IPS DF 19.7 (cell line): ENCODE results near the gene ARIH1.
A peak's percentile ranks its signal among the peaks of the same experiment; 100 is the strongest.
"Not testable (repeated sequence)": the region's sequence is repeated elsewhere in the genome, so short reads cannot be mapped to it uniquely, and the experiment has no call there.

Experiments
- DNase-seq: peaks from one replicate; pipeline ENCODE4 v3.0.0-alpha.2; 2013; ENCODE audit warnings: low read depth, low spot score

Gene ARIH1, protein sequence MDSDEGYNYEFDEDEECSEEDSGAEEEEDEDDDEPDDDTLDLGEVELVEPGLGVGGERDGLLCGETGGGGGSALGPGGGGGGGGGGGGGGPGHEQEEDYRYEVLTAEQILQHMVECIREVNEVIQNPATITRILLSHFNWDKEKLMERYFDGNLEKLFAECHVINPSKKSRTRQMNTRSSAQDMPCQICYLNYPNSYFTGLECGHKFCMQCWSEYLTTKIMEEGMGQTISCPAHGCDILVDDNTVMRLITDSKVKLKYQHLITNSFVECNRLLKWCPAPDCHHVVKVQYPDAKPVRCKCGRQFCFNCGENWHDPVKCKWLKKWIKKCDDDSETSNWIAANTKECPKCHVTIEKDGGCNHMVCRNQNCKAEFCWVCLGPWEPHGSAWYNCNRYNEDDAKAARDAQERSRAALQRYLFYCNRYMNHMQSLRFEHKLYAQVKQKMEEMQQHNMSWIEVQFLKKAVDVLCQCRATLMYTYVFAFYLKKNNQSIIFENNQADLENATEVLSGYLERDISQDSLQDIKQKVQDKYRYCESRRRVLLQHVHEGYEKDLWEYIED

DNA sequence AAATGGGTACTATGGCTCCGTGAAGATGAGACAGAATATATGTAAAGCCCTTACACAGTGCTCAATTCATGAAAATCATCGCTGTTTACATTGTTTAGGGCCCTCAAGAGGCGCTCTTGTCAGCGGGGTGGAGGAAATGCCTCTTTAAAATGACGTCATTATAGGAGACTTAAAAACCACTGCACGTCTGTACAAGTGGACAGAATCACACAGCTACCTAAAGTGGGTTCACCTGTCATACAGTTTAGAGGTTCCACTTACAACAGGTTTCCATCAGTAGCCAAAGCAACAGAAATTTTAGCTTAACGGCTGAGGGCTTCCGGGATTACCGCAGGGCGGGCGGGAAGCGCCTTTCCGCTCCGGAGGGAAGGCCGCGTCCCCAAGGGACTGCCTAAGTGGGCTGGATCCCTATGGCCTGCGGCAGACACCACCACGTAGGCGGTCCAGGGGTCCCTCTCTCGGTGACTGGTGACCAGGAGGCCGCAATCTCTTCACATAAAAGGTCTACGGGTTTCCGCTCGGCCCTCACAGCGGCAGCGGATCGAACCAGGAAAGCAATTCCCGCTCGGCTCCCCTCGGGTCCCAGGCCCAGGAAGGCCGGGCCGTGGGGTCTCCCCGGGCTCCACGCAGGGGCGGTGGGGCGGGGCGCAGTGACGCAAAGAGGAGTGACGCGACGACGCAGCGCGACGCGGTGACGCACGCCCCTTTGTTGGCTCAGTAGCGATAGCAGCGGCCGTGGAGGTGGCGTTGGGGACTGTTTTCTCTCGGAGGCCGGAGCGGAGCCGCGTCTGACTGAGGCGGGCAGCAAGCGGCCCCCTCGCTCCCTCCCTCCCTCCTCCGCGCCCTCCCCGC, at the start of gene ARIH1:
ARIH1 (plus strand) TSS at position 717 of the 852 bp plus-strand sequence. CDS start 310 bp downstream, outside the sequence.
- peak; percentile 70 for DNase-seq

DNA sequence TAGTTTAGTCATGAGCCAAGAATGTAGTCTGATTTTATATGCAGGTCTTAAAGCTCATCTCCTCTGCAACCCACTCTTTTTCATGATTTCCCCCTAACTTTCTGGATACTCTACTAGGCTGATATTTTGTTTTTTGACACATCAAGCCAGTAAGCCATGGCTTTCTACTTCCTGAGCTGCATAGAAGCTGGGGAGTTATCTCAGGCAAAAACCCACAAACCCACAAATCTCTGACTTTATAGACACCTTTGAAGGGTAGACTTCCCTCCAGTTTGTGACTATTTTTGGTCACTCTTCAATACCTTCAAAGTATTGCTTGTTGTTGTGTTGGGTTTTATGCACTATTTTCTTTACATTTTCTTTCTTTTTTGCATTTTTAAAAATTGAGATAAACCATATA, 47.4 kb upstream of the ARIH1 start:
- DNase-seq = no peak

DNA sequence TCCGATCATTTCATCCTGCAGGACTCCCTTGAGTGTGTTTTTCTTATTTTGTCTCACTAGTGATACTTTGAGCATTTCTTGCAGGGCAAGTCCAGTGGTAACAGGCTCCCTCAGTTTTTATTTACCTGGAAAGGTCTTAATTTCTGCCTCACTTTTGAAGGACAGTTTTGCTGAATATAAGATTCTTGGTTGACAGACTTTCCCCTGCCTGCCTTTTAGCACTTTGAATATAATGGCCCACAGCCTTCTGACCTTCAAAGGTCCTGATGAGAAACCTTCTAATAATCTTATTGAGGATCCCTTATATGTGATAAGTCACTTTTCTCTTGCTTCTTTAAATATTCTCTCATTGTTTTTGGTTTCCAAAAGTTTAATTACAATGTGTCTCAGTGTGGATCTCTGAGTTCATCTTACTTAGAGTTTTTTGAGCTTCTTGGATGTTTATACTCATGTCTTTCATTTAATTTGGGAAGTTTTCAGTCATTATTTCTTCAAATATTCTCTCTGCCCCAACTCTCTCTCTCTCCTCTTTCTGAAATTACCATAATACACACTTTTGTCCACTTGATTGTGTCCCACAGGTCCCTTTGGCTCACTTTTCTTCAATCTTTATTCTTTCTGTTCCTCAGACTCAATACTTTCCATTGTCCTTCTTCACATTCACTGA, 36.3 kb upstream of the ARIH1 start:
- DNase-seq = no peak

DNA sequence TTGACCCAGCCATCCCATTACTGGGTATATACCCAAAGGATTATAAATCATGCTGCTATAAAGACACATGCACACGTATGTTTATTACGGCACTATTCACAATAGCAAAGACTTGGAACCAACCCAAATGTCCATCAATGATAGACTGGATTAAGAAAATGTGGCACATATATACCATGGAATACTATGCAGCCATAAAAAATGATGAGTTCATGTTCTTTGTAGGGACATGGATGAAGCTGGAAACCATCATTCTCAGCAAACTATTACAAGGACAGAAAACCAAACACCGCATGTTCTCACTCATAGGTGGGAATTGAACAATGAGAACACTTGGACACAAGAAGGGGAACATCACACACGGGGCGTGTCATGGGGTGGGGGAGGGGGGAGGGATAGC, 31.3 kb upstream of the ARIH1 start:
- not testable (repeated sequence) for DNase-seq

DNA sequence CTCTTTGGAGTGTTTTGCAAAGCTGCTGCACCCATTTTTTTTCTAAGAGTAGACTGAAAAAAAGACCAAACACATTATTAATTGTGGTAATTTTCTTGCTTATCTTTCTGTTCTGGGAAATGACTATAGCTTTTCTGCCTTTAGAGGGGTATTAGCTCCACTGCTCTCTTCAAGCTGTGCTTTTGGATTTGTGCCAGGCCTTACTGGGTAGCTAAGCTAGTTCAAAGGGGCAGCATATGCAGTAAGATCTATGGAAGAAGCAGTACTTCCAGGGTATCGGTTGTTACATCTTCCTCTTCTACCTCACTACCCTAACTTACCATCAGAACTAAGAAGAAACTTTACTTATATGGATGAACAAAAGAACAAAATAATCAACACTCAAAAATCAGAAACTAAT, 28.7 kb upstream of the ARIH1 start:
- DNase-seq = no peak

DNA sequence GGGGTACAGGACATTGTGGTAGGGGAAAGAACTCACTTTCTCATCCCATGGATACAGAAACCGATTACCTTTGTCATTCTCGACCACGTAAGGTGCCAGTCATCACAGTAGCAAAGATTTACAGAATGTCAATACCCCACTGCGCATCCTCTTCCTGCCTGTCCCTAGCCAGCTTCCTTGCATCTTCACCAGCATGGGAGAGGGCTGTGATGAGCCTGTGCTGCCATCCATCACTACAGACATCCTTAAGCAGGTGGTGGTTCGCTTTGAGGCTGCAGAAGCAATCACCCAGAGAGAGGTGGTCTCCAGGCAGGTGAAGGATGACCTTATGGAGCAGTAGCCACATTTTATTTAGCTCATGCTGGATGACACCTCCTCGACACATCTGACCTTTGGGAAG, 23.3 kb upstream of the ARIH1 start:
- DNase-seq = no peak

DNA sequence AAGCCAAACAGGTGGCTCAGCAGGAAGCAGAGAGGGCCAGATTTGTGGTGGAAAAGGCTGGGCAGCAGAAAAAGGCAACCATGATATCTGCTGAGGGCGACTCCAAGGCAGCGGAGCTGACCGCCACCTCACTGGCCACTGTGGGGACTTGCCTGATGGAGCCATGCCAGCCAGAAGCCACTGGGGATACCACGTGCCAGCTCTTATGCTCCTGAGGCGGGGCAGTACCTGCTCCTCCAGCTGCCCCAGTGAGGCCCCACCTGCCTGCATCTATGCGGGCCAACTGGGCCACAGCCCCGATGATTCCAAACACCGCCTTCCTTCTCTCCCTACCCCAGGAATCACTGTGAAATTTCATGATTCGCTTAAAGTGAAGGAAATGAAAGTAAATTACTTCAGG, 22.9 kb upstream of the ARIH1 start:
- no peak for DNase-seq

DNA sequence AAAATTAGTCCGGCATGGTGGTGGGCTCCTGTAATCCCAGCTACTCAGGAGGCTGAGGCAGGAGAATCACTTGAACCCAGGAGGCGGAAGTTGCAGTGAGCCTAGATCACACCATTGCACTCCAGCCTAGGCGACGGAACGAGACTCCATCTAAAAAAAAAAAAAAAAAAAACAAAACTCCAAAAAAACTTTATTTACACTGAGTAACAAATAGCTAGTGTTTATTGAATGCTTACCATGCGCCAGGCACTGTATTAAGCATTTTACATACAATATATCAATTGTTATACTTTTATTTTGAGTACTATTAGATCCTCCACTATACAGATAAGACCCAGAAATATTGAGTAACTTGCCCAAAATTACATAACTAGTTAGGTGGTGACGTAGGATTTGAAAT, 17.4 kb upstream of the ARIH1 start:
- DNase-seq = no peak

DNA sequence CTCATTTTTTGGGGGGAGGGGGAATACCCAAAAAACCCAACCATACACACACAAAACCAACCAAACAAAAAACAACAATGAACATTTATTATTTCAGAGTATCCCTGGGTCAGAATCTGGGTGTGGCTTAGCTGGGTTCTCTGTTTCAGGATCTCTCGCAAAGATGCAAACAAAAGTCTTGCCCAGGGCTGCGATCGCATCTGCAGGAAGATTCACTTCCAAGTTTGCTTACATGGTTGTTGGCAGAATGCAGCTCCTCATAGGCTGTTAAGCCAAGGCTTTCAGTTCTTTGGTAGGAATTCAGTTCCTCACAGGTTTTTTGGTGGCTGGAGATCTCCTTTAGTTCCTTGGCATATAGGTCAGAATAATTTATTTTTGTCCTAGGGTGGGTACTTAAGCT, 13.7 kb upstream of the ARIH1 start:
- no peak for DNase-seq

DNA sequence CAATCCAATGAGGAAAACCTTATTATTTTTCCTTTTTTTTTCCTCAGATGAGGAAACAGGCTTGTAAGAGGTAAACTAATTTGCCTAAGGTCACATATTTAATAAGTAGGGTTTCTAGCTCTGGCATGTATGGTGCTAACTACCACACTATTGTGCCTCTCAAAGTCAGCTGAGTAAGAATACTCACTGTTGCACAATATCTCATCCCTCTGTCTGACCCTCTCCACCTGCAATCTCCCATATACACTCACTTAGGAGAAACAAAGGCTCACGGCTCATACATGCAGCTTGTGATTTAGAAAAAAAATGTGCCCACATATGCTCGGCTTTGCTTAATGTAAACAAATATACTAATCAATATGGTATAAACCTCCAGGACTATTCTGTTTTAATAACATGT, 10.4 kb upstream of the ARIH1 start:
- no peak for DNase-seq

DNA sequence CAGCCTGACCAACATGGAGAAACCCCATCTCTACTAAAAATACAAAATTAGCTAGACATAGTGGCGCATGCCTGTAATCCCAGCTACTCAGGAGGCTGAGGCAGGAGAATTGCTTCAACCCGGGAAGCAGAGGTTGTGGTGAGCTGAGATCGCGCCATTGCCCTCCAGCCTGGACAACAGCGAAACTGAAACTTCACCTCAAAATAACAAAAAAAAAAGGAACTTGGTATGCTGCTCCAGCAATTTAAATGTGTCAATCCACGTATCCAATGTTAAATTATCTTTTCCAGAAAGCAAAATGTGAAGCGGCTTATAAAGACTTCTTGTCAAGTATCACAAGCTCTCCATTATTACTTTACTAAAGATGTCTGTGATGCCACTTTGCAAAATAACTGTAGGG, 9.9 kb upstream of the ARIH1 start:
- no peak for DNase-seq

DNA sequence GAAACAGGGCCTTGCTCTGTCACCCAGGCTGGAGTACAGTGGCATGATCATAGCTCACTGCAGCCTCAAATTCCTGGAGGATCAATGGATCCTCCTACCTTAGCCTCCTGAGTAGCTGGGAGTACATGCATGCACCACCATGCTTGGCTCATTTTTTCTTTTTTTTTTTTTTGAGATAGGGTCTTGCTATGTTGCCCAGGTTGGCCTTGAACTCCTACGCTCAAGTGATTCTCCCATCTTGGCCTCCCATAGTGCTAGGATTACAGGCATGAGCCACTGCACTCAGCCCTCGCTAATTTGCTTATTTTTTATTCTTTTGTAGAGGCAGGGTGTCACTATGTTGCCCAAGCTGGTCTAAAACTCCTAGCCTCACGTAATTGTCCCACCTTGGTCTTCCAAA, 6.0 kb upstream of the ARIH1 start:
- DNase-seq = no peak

DNA sequence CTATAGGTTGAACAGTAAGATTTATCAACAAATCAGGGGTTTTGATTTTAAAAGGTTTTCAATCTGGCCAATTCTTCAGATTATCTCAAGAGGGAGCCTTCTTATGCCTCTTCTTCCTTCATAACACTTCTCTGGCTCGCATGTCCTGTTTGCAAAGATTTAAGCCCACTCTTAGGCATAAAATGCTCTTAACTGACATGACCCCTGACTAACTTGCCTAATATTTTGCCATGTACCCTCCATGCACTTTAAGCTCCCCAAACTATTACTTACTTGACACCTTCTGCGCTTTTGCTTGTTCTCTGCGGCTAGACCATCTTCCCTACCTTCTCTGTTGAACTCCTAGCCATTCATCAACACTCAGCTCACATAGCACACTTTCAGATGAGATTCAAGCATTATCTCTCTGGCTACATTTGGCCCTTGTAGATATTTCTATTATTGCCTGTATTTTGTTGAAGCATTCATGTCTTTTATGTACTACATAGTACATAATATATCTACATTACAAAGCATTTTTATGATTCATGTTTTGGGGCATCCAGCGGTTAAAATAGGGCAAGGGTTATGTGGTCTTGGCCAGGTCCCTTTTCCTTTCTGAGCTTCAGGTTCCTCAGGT, 1.0 kb upstream of the ARIH1 start:
- no peak for DNase-seq

DNA sequence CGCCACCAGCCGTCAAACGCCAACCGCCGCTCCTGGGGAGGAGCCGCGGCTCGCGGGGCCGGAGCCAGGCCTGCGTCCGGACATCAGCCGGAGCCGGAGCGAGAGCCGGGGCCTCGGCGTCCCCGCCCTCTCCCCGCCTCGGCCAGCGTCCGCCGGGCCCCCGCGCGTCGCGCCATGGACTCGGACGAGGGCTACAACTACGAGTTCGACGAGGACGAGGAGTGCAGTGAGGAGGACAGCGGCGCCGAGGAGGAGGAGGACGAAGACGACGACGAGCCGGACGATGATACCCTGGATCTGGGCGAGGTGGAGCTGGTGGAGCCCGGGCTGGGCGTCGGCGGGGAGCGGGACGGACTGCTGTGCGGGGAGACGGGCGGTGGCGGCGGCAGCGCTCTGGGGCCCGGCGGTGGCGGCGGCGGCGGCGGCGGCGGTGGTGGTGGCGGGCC, 359 bp downstream of the ARIH1 start:
- no peak for DNase-seq

DNA sequence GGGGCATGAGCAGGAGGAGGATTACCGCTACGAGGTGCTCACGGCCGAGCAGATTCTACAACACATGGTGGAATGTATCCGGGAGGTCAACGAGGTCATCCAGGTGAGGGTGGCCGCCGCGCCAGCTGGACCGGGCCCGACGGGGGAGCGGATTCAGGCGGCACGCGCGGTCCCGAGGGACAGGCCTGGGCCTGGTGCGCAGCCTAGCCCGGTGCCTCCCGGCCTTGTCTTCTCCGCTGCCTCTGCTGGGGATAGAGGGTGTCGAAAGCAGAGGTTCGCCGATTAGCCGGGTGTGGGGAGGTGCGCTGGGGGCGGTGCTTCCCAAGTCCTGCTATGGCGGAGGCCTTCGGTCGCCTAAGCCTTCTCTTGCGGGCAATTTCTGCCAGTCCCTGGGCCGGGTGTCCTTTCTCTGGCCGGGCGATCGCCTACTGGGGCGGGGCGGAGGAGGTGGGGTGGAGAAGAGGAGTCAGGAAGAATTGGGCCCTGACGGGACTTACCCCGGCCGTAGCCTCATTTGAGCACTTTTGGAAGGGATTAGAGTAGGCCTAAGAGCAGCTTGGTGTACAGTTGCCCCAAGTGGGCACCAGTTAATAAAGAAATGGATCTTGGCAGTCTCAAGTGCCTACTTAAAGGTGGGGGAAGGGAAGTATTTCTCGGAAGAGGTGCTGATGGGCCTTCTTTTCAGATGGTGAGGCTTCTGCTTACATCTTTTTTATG, 940 bp downstream of the ARIH1 start:
- no peak for DNase-seq

DNA sequence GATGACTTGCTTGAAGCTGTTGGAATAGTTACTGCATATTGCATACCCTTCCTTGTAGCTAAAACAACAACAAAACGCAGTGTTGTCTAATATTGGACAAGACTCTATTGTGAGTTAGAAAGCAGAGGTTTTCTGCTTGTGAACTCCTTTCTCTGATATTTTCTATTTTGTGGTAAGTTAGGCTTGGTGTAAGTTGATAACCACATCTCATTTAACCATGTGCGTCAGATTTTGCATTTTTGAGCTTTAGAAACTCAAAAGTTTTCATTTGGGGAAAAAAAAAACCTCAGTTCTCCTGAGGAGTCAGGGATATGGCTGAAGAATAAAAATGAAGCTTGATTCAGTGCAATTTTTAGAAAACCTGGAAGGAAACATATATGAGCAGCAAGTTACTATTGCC, 1.5 kb downstream of the ARIH1 start:
- DNase-seq = no peak

DNA sequence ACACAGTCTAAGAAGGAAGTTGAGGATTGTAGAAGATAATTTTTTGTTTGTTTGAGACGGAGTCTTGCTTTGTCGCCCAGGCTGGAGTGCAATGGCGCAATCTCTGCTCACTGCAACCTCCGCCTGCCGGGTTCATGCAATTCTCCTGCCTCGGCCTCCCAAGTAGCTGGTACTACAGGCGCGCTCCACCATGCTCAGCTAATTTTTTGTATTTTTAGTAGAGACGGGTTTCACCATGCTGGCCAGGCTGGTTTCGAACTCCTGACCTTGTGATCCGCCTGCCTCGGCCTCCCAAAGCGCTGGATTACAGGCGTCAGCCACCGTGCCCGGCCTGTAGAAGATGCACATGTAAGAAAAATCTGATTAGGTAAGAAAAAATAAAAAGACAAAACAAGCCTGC, 2.2 kb downstream of the ARIH1 start:
- not testable (repeated sequence) for DNase-seq

DNA sequence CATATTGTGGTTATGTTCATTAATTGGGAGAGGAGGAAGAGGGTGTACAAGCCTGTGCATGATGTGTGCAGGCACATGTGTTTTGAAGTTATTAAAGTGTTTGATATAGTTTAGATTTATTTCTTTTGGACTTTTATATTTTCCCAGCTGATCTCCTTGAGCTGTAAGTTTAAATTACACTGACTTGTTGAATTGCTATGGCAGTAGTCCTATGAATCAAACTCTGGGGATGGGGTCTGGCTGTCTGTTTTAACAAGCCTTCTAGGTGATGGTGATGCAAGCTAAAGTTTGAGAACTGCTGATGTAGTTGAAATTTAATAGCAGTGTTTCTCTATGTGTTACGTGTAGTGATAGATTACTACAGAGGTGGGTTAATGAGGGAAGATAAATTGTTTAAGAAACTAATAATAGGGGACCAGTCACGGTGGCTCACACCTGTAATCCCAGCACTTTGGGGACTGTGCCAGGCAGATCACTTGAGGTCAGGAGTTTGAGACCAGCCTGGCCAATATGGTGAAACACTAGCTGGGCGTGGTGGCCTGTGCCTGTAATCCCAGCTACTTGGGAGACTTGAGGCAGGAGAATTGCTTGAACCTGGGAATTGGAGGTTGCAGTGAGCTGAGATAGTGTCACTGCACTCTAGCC, 7.0 kb downstream of the ARIH1 start:
- no peak for DNase-seq

DNA sequence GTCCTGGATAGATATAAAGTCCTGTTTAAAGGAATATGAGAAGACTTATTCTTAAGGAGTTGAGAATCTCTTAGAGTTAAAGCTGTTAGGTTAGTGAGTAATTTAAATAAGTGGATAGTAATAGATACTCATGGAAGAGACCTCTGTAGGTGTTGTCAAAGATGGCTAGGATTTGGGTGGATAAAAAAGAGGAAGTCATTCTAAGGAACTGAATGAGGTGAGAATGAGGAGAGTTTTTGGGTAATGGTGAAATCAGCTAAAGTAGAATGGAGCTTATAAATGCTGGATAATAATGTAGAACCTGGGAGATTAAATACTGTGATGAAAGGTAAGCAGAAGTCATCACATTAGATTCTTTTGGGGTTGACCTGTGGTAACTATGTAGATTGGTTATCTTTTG, 8.1 kb downstream of the ARIH1 start:
- DNase-seq = no peak

DNA sequence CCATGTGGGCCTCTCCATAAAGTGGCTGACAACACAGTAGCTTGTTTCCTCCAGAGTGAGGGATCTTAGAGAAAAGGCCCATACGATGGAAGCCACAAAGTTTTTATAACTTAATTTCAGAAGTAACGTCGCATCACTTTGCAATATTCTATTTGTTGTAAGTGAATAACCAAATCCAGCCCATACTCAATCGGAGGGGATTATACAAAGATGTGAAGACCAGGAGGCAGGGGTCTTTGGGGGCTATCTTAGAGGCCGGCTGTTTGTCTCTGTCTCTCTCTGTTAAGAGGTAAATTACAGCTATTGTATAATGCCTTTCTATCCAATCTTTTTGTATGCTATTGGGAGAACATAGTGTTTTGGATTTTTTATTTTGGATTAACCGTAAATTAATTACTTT, 9.1 kb downstream of the ARIH1 start:
- no peak for DNase-seq
